ENCODE measurements around the gene KCNK1.

The KCNK1 gene

GRCh38 chr1:233704170-233704897 is 90.4 kb downstream of the KCNK1 start:
- TF ChIP-seq CTCF (IDR thresholded peaks at IDR 0.05; ENCODE audit: borderline replicate concordance, insufficient read depth, low read depth, low read length), result no peak
- no peak overlapping the region for H3K4me3 ChIP-seq (ENCODE audit: low read depth, low read length)

- H3K4me3 ChIP-seq (ENCODE audit: low read depth, low read length), result no peak overlapping the region
- no peak for TF ChIP-seq CTCF (IDR thresholded peaks at IDR 0.05; ENCODE audit: borderline replicate concordance, insufficient read depth, low read depth, low read length)
Measured at GRCh38 chr1:233704898-233705723, 91.2 kb downstream of the KCNK1 start.

GRCh38 chr1:233707153-233707879 is 93.4 kb downstream of the KCNK1 start:
- no peak for TF ChIP-seq CTCF (IDR thresholded peaks at IDR 0.05; ENCODE audit: borderline replicate concordance, insufficient read depth, low read depth, low read length)
- H3K4me3 ChIP-seq (ENCODE audit: low read depth, low read length), result no peak overlapping the region

- H3K4me3 ChIP-seq (ENCODE audit: low read depth, low read length), result no peak overlapping the region
Measured at GRCh38 chr1:233707880-233708815, 94.2 kb downstream of the KCNK1 start.

GRCh38 chr1:233710031-233710430 is 96.1 kb downstream of the KCNK1 start:
- no peak for TF ChIP-seq CTCF (IDR thresholded peaks at IDR 0.05; ENCODE audit: borderline replicate concordance, insufficient read depth, low read depth, low read length)
- H3K4me3 ChIP-seq (ENCODE audit: low read depth, low read length), result no peak overlapping the region

More at GRCh38 chr1:233707880-233708815, 94.2 kb downstream of the KCNK1 start:
- TF ChIP-seq CTCF (IDR thresholded peaks at IDR 0.05; ENCODE audit: borderline replicate concordance, insufficient read depth, low read depth, low read length), result no peak

- no peak overlapping the region for H3K4me3 ChIP-seq (ENCODE audit: low read depth, low read length)
- no peak for TF ChIP-seq CTCF (IDR thresholded peaks at IDR 0.05; ENCODE audit: borderline replicate concordance, insufficient read depth, low read depth, low read length)
Measured at GRCh38 chr1:233710507-233710906, 96.6 kb downstream of the KCNK1 start.

All from GM12875 (cell line).